Keratinocyte (primary cell): ENCODE measurements around the gene KCNN1. TPM values are rescaled to one million over a fixed set of nuclear protein-coding genes. Genes with fewer than 3 reads are reported as not detected.

Source experiments
- DNase-seq: peaks from one replicate; pipeline ENCODE4 v3.0.0-alpha.2; 2011; ENCODE audit warnings: low read depth, missing footprints, low spot score
- FAIRE-seq: peaks from 2 replicates; lab custom pipeline; 2011; peaks lifted over from hg19 to GRCh38; lab: Jason Lieb, UNC
- H2AFZ ChIP-seq: 2 replicates; pipeline ENCODE4 v1.6.0; 2012; ENCODE audit warnings: low read length, control low read depth, inconsistent platforms; ENCODE audit not compliant: control insufficient read depth
- H3K27ac ChIP-seq: 2 replicates; pipeline ENCODE4 v1.5.1; 2011; ENCODE audit warnings: low read length; ENCODE audit not compliant: control insufficient read depth, insufficient read depth
- H3K27me3 ChIP-seq: 3 replicates; pipeline ENCODE4 v1.6.0; 2011; ENCODE audit warnings: low read length; ENCODE audit not compliant: control insufficient read depth, insufficient read depth; ENCODE audit errors: extremely low read depth
- H3K36me3 ChIP-seq, 2 experiments: 2 replicates in 1 of 2; 3 replicates in 1 of 2; pipeline ENCODE4 v1.5.1; 2011; ENCODE audit warnings: low read length in 2 of 2, mild to moderate bottlenecking in 1 of 2; ENCODE audit not compliant: control insufficient read depth in 2 of 2, insufficient read depth in 2 of 2; ENCODE audit errors: extremely low read depth in 1 of 2
- H3K4me1 ChIP-seq: 3 replicates; pipeline ENCODE4 v1.5.1; 2011; ENCODE audit warnings: low read length; ENCODE audit not compliant: control insufficient read depth, insufficient read depth; ENCODE audit errors: extremely low read depth
- H3K4me2 ChIP-seq: 3 replicates; pipeline ENCODE4 v1.6.0; 2011; ENCODE audit warnings: low read depth, low read length; ENCODE audit not compliant: control insufficient read depth, insufficient read depth; ENCODE audit errors: extremely low read depth
- H3K4me3 ChIP-seq, 3 experiments: fragments of 200-600 bp in 1 of 3; sonication (generic) in 1 of 3; 2 replicates in 2 of 3; 3 replicates in 1 of 3; pipeline ENCODE4 v1.5.1; 2011 to 2016; ENCODE audit warnings: low read length in 3 of 3, mild to moderate bottlenecking in 3 of 3, control low read depth in 2 of 3, inconsistent platforms in 1 of 3, low read depth in 1 of 3, mixed read lengths in 1 of 3, mixed run types in 1 of 3, moderate library complexity in 1 of 3; ENCODE audit not compliant: control insufficient read depth in 2 of 3, insufficient read depth in 2 of 3; ENCODE audit errors: extremely low read depth in 1 of 3
- H3K79me2 ChIP-seq: 2 replicates; pipeline ENCODE4 v1.6.0; 2012; ENCODE audit warnings: low read length; ENCODE audit not compliant: control insufficient read depth, insufficient read depth
- H3K9ac ChIP-seq: 3 replicates; pipeline ENCODE4 v1.6.0; 2011; ENCODE audit warnings: low read length; ENCODE audit not compliant: control insufficient read depth, insufficient read depth; ENCODE audit errors: extremely low read depth
- H3K9me1 ChIP-seq: 3 replicates; pipeline ENCODE4 v1.6.0; 2011; ENCODE audit warnings: low read length; ENCODE audit not compliant: control insufficient read depth, insufficient read depth; ENCODE audit errors: extremely low read depth
- H3K9me3 ChIP-seq: 2 replicates; pipeline ENCODE4 v1.5.1; 2012; ENCODE audit warnings: low read depth, low read length; ENCODE audit not compliant: control insufficient read depth
- H4K20me1 ChIP-seq: 3 replicates; pipeline ENCODE4 v1.6.0; 2011; ENCODE audit warnings: low read length; ENCODE audit not compliant: control insufficient read depth, insufficient read depth; ENCODE audit errors: extremely low read depth
- EZH2 ChIP-seq: IDR thresholded peaks from one replicate; pipeline ENCODE4 v1.6.1; 2012; ENCODE audit warnings: inconsistent platforms, mild to moderate bottlenecking, low read length, moderate library complexity
- dilution Hi-C: fragments of 300-500 bp; cut with MboI; formaldehyde crosslinking; loops from one replicate; pipeline ENCODE4 v1.7.0; 2020; ENCODE audit warnings: low sequenced_read_pairs; ENCODE audit not compliant: extremely low pct_ligation_motif_present
- polyA plus RNA-seq, 5 experiments: library from polyadenylated mRNA; depleted of rRNA in 3 of 5; stranded (reverse) in 3 of 5; stranded (forward) in 1 of 5; unstranded in 1 of 5; fragments of >200 nt; gene quantifications; 1 replicate in 1 of 5; 2 replicates in 3 of 5; 3 replicates in 1 of 5; pipeline versions ENCODE4 v1.2.1 to v1.2.3, GENCODE V29; 2011 to 2012; ENCODE audit warnings: missing spikeins in 2 of 5, low read depth in 1 of 5, low replicate concordance in 1 of 5
- TF ChIP-seq, protein P1 (sequence below), 3 experiments: IDR thresholded peaks in 1 of 3; conservative IDR thresholded peaks in 1 of 3; optimal IDR thresholded peaks in 1 of 3; 2 replicates in 2 of 3; 3 replicates in 1 of 3; pipeline versions ENCODE3 to v1.5.1; 2011; ENCODE audit warnings: low read length in 3 of 3, mild to moderate bottlenecking in 3 of 3, moderate library complexity in 2 of 3, control low read depth in 1 of 3, inconsistent platforms in 1 of 3; ENCODE audit not compliant: insufficient read depth in 2 of 3; ENCODE audit errors: extremely low read depth in 1 of 3

Gene KCNN1
- polyA plus RNA-seq, 1 donor (not counting 4 experiments of a cell fraction or from before 2014, with no cell fraction given) = not detected

DNA sequence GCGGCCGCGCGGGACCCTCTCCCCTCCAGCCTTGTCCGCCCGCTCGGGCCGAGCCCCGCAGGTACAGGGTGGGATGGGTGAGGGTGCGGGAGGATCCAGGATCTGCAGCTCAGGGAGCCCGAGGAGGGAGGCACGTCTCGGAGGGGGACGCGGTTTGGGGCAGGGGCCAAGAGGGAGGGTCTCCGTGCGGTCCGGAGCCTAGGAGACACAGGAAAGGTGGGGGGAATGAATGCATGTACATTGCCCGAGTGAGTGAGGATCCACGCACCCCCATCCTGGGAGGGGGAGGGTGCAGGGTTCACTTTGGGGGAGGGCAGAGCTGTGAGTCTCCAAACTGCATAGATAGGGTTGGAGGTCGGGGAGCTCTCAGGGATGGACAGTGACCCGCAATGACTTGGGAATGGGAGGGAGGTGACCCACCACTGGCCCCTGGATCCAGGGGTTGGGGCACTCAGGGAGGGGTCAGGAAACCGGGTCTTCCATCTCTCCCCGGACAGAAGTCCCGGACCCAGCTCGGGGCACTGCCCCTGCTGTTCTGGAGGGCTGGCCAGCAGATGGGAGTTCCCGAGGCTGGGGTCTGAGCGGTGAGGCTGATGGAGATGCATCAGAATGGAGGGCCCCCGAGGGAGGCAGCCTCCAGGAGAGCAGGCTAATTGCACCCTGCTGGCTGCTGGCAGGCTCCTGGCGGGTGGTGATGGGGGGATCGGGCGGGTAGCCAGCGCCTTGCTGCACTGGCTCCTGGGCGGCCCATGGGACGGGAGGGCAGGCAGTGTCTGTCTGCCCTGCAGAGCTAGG lies 547 bp downstream of the KCNN1 start:
- no peaks in the 10 kb centered on the region for H3K4me1 ChIP-seq
- TF ChIP-seq EZH2 = peak; percentile 90
- TF ChIP-seq, protein P1, sequence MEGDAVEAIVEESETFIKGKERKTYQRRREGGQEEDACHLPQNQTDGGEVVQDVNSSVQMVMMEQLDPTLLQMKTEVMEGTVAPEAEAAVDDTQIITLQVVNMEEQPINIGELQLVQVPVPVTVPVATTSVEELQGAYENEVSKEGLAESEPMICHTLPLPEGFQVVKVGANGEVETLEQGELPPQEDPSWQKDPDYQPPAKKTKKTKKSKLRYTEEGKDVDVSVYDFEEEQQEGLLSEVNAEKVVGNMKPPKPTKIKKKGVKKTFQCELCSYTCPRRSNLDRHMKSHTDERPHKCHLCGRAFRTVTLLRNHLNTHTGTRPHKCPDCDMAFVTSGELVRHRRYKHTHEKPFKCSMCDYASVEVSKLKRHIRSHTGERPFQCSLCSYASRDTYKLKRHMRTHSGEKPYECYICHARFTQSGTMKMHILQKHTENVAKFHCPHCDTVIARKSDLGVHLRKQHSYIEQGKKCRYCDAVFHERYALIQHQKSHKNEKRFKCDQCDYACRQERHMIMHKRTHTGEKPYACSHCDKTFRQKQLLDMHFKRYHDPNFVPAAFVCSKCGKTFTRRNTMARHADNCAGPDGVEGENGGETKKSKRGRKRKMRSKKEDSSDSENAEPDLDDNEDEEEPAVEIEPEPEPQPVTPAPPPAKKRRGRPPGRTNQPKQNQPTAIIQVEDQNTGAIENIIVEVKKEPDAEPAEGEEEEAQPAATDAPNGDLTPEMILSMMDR (optimal IDR thresholded peaks at IDR 0.05 in 1 of 3, IDR thresholded peaks at IDR 0.05 in 1 of 3, conservative IDR thresholded peaks at IDR 0.05 in 1 of 3; ENCODE audit: extremely low read depth in 1 of 3, insufficient read depth in 2 of 3, low read length in 3 of 3) = no peak
- peaks cover 37% of the 10 kb centered on the region for H3K27me3 ChIP-seq
- H3K27ac ChIP-seq = no peak overlapping the region
- no peak for DNase-seq
- no peak overlapping the region for H3K9ac ChIP-seq
- H3K9me1 ChIP-seq = no peaks in the 10 kb centered on the region
- no peaks in the 10 kb centered on the region for H3K79me2 ChIP-seq
- no peaks in the 10 kb centered on the region for H4K20me1 ChIP-seq
- H2AFZ ChIP-seq = no peak overlapping the region
- H3K9me3 ChIP-seq = no peaks in the 10 kb centered on the region
- H3K4me3 ChIP-seq = no peak overlapping the region
- FAIRE-seq = no peak
- H3K4me2 ChIP-seq = no peak overlapping the region
- H3K36me3 ChIP-seq = no peaks in the 10 kb centered on the region
- dilution Hi-C loops = no loop called here

DNA sequence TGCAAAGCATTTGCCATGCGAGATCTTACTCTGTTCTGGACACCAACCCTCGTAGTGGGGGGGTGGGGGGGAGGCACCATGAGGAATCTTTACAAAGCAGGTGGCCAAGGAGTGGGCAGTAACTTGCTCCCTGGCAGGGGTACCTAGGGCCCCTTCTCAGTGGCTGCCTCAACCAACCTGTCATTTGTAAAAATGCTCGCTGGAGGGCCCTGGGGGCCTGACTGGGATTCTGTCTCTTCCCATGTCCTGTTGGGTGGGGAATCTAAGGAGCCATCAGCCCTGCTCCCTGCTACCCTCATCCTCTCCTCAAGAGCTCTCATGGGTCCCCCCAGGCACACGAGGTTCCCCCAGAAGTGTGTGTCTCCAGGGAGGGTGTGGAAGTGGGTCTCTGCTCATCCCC lies 1.5 kb downstream of the KCNN1 start:
- Histone ChIP-seq H2AFZ (no peak overlapping the region), H3K9me1 (no peaks in the 10 kb centered on the region), H3K4me3 (no peak overlapping the region), H3K9me3 (no peaks in the 10 kb centered on the region), H4K20me1 (no peaks in the 10 kb centered on the region), H3K4me2 (no peak overlapping the region), H3K27me3 (peaks cover 37% of the 10 kb centered on the region), H3K79me2 (no peaks in the 10 kb centered on the region), H3K36me3 (no peaks in the 10 kb centered on the region), H3K9ac (no peak overlapping the region), H3K27ac (no peak overlapping the region), H3K4me1 (no peaks in the 10 kb centered on the region)
- dilution Hi-C loops = no loop called here
- DNase-seq (no peak), FAIRE-seq (no peak)
- TF ChIP-seq, protein P1 (optimal IDR thresholded peaks at IDR 0.05 in 1 of 3, IDR thresholded peaks at IDR 0.05 in 1 of 3, conservative IDR thresholded peaks at IDR 0.05 in 1 of 3; ENCODE audit: extremely low read depth in 1 of 3, insufficient read depth in 2 of 3, low read length in 3 of 3) = no peak
- no peak for TF ChIP-seq EZH2
